HUDEP-2 (cell line): ENCODE measurements around the gene TOMT.

Experiments
- DNase-seq, 76 experiments: peaks; one replicate each; lab custom pipeline; 2025; ENCODE audit not compliant: unreplicated experiment in 76 of 76; lab: John Stamatoyannopoulos, UW

Gene TOMT

GRCh38 chr11:72085621-72086351 lies 19.9 kb upstream of the TOMT start:
- DNase-seq: no peak

GRCh38 chr11:72088076-72088808 lies 17.5 kb upstream of the TOMT start:
- DNase-seq: no peak

GRCh38 chr11:72091292-72091691 lies 14.4 kb upstream of the TOMT start:
- peak in 70 of 76 experiments; percentile 9 to 79 (median 52) for DNase-seq

- DNase-seq: no peak
Measured at GRCh38 chr11:72098741-72099140, 7.0 kb upstream of the TOMT start.

GRCh38 chr11:72100009-72100408 lies 5.7 kb upstream of the TOMT start:
- DNase-seq: no peak

DNA sequence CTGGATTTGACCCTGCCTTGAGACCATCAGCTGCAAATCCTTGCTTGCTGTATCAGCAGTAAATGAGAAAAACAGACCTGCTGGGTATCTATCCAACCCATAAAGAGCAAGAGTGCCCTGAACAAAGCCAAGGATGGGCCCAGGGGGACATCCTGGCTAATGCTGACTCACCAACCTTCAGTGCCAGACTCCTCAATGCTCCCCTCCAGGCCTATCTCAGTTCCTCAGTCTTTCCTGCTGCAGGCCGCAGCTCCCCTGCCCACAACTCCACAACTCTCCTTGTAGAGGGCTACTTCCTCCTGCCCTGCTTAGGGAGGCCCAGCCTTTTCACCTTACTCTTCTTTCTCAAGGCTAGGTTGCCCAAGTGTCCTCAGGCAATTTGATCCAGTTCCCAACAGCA lies 5.3 kb upstream of the TOMT start:
- peak in 5 of 76 experiments; percentile 3 to 27 (median 25) for DNase-seq

- peak in 2 of 76 experiments; percentile 9 for DNase-seq
Measured at GRCh38 chr11:72102162-72102561, 3.6 kb upstream of the TOMT start.

GRCh38 chr11:72102631-72102945 lies 3.1 kb upstream of the TOMT start:
- DNase-seq: no peak

GRCh38 chr11:72102946-72103753 lies 2.6 kb upstream of the TOMT start, which contains the start of gene LAMTOR1:
TSS of gene LAMTOR1 (minus strand) at chr11:72103297. CDS start at chr11:72103224, 73 bp downstream.
- peak in 75 of 76 experiments; percentile 71 to 99 (median 98) for DNase-seq

DNA sequence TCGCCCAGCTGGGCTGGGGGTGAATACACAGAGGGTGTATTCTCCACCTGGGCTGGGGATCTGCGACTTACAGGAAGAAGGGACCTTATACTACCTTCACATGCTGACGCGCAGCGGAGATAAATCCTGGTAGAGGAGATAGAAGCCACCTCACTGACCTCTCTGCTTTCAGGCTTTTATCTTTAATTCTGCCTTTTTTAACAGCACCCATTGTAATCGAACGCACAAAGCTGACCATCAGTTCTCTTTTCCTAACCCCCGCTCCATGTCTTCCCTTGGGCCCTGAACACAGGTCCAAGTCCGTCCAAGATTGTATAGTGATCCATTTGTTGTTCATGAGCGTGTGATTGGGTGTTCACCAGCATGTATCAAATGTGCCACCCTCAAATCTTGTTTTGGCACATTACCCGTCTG lies 2.0 kb upstream of the TOMT start:
- no peak for DNase-seq

- no peak for DNase-seq
Measured at GRCh38 chr11:72111300-72112142, 5.8 kb downstream of the TOMT start.

- peak in 75 of 76 experiments; percentile 83 to 99 (median 96) for DNase-seq
Measured at GRCh38 chr11:72112143-72112977, 6.6 kb downstream of the TOMT start, which contains the start of gene ANAPC15. TSS of gene ANAPC15 (minus strand) at chr11:72112695. CDS start at chr11:72111276, 1,419 bp downstream.

GRCh38 chr11:72112978-72113808 lies 7.5 kb downstream of the TOMT start:
- no peak for DNase-seq

- DNase-seq: no peak
Measured at GRCh38 chr11:72114570-72114969, 8.8 kb downstream of the TOMT start.

DNA sequence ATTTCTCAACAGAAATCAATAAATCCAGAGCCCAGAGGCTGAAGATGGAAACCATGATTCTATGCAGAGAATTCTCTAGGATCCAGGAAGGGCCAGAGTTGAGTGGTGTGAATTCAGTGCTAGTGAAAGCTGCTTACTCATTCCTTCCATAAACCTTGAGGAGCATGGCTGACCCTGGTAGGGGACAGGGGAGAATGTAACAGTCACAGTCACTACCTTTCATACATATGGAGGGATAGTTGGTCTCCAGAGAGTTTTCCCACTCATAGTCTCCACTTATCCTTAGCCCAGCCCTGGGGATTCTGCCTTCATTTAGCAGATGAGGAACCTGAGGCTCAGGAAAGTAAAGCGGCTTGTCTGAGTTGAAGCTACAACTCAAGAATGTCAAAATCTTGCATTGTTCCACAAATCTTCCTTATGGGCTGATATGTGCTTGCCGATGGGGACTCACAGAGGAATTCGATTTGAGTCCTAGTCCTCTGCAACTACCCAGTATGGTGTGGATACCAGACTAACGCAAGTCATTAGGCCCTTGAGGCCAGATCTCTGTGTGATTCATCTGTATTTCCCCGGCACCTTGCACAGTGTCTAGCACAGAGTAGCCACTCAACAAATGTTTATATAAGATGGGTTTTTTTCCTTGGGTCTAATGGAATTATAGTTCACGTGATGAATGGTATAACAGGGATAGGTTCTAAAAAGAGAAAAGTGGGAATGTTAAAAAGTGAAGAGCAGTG lies 10.5 kb downstream of the TOMT start:
- DNase-seq: no peak

DNA sequence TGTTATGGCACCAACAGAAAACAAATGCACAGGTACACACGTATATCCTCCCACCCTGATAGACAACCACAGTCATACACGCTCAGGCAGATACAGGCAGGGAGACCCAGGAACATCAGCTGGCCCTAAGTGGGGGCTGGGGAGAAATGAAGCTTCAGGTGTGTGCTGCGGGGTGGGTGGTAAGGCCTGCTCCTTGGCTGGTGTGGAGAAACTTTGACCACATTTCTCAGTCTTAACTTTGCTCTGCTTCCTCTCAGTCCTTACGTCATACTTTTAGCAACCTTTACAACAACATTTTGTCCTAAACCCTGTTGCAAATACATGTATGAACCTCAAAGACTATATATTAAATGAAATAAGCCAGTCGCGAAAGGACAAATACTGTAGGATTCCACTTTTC lies 13.5 kb downstream of the TOMT start:
- DNase-seq: no peak

- DNase-seq: no peak
Measured at GRCh38 chr11:72120930-72121329, 15.2 kb downstream of the TOMT start.

DNA sequence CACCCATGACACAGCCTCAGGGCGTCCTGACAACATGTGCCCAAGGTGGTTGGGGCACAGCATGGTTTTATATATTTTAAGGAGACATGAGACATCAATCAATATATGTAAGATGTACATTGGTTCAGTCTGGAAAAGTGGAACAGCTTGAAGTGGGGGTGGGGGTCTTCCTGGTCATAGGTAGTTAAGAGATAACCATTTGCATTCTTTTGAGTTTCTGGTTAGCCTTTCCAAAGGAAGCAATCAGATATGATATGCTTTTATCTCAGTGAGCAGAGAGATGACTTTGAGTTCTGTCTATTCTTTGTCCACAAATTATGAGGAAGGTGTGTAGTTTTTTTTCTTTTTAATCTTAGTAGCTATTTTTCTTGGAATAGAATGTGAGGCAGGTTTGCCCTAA lies 16.9 kb downstream of the TOMT start:
- no peak for DNase-seq
